Bone marrow (tissue), 2 donors: ENCODE measurements around the gene ARGFX.
"Not testable (repeated sequence)": the region's sequence is repeated elsewhere in the genome, so short reads cannot be mapped to it uniquely, and the experiment has no call there.

Experiments
- DNase-seq, 2 donors: peaks; one replicate each; lab custom pipeline; 2025; lab: John Stamatoyannopoulos, UW

Gene ARGFX

GRCh38 chr3:121567649-121568048 lies at the start of gene ARGFX:
ARGFX (plus strand) TSS chr3:121567949; CDS start chr3:121570714, 2,765 bp downstream.
- DNase-seq = no peak

- DNase-seq = no peak
Observed at GRCh38 chr3:121517953-121518655, 49.6 kb upstream of the ARGFX start.

GRCh38 chr3:121520510-121520909 lies 47.2 kb upstream of the ARGFX start:
- DNase-seq = no peak

- DNase-seq = no peak
Observed at GRCh38 chr3:121529308-121529707, 38.4 kb upstream of the ARGFX start.

- DNase-seq = no peak
Observed at GRCh38 chr3:121531269-121531668, 36.5 kb upstream of the ARGFX start.

GRCh38 chr3:121542924-121543323 lies 24.8 kb upstream of the ARGFX start:
- no peak for DNase-seq

- no peak for DNase-seq
Observed at GRCh38 chr3:121545049-121545573, 22.6 kb upstream of the ARGFX start.

GRCh38 chr3:121545574-121546455 lies 21.9 kb upstream of the ARGFX start, which contains the start of gene POLQ:
POLQ (minus strand) TSS chr3:121545988; CDS start chr3:121545877, 111 bp downstream.
- peak; percentile 48 to 91 for DNase-seq

- DNase-seq = no peak
Observed at GRCh38 chr3:121552379-121552778, 15.4 kb upstream of the ARGFX start.

GRCh38 chr3:121552797-121553196 lies 15.0 kb upstream of the ARGFX start:
- DNase-seq = no peak

GRCh38 chr3:121557426-121557934 lies 10.3 kb upstream of the ARGFX start:
- DNase-seq = no peak

- no peak for DNase-seq
Observed at GRCh38 chr3:121562148-121562547, 5.6 kb upstream of the ARGFX start.

GRCh38 chr3:121566773-121567172 lies 976 bp upstream of the ARGFX start:
- no peak for DNase-seq

- no peak for DNase-seq
Observed at GRCh38 chr3:121574449-121574848, 6.7 kb downstream of the ARGFX start.

GRCh38 chr3:121581691-121582090 lies 13.9 kb downstream of the ARGFX start:
- DNase-seq = no peak

- DNase-seq = no peak
Observed at GRCh38 chr3:121584418-121584817, 16.7 kb downstream of the ARGFX start.

GRCh38 chr3:121592856-121593702 lies 25.3 kb downstream of the ARGFX start, which contains the start of gene FBXO40:
FBXO40 (plus strand) TSS chr3:121593379; CDS start chr3:121620576, 27,197 bp downstream.
- DNase-seq = no peak

GRCh38 chr3:121593806-121594205 lies 26.1 kb downstream of the ARGFX start:
- not testable (repeated sequence) for DNase-seq

- DNase-seq = no peak
Observed at GRCh38 chr3:121594850-121595249, 27.1 kb downstream of the ARGFX start.

GRCh38 chr3:121595765-121596406 lies 28.1 kb downstream of the ARGFX start:
- DNase-seq = no peak

GRCh38 chr3:121598564-121598963 lies 30.8 kb downstream of the ARGFX start:
- no peak for DNase-seq
